Mesenteric fat pad (tissue), 1 donor: ENCODE measurements around the gene CGAS. TPM values are rescaled to one million over a fixed set of nuclear protein-coding genes. Genes with fewer than 3 reads are reported as not detected.
"Not testable (repeated sequence)": the region's sequence is repeated elsewhere in the genome, so short reads cannot be mapped to it uniquely, and the experiment has no call there.

Experiments used
- DNase-seq: peaks from one replicate; pipeline ENCODE4 v3.0.0-alpha.2; 2020; ENCODE audit warnings: low spot score
- total RNA-seq: library from RNA; stranded (reverse); fragmentation: NEBNext Ultra II Directional; extraction: Animal tissue kit (Norgen Biotek cat#: 25700); gene quantifications from one replicate; pipeline ENCODE4 v1.2.1, GENCODE V29; 2021
- donor health status: DM: yes; HTN: yes; CAD: no.

Gene CGAS
- total RNA-seq, 1 donor from 2014 or later, result 6.0 TPM

GRCh38 chr6:73400656-73401055 is 51.4 kb downstream of the CGAS start:
- DNase-seq, result no peak

- DNase-seq, result peak; percentile 14
Measured at GRCh38 chr6:73395875-73396274, 56.2 kb downstream of the CGAS start.

- no peak for DNase-seq
Measured at GRCh38 chr6:73394577-73395354, 57.3 kb downstream of the CGAS start, which contains the start of gene DDX43. TSS of gene DDX43 (plus strand) at chr6:73394828. CDS start at chr6:73394906, 78 bp downstream.

- no peak for DNase-seq
Measured at GRCh38 chr6:73393278-73393677, 58.8 kb downstream of the CGAS start.

GRCh38 chr6:73392188-73392587 is 59.9 kb downstream of the CGAS start:
- not testable (repeated sequence) for DNase-seq

- no peak for DNase-seq
Measured at GRCh38 chr6:73391675-73392074, 60.4 kb downstream of the CGAS start.

GRCh38 chr6:73389854-73390253 is 62.2 kb downstream of the CGAS start:
- DNase-seq, result no peak

- DNase-seq, result no peak
Measured at GRCh38 chr6:73388800-73389512, 63.1 kb downstream of the CGAS start.

- DNase-seq, result no peak
Measured at GRCh38 chr6:73388433-73388799, 63.7 kb downstream of the CGAS start.

- no peak for DNase-seq
Measured at GRCh38 chr6:73382462-73383113, 69.5 kb downstream of the CGAS start.

- DNase-seq, result not testable (repeated sequence)
Measured at GRCh38 chr6:73381531-73381930, 70.6 kb downstream of the CGAS start.

GRCh38 chr6:73377225-73377624 is 74.9 kb downstream of the CGAS start:
- DNase-seq, result no peak

- no peak for DNase-seq
Measured at GRCh38 chr6:73375216-73375615, 76.9 kb downstream of the CGAS start.

Other genes with a start within 250 kb of the CGAS start
- not detected for gene KHDC1L, start 226.8 kb downstream of the CGAS start, total RNA-seq
- 0.35 TPM for gene KHDC1, start 189.1 kb downstream of the CGAS start, total RNA-seq
- gene DPPA5, start 98.0 kb downstream of the CGAS start, total RNA-seq, result not detected
- not detected for gene KHDC3L, start 89.6 kb downstream of the CGAS start, total RNA-seq
- gene OOEP, start 82.4 kb downstream of the CGAS start, total RNA-seq, result not detected
- 0.32 TPM for gene DDX43, start 57.5 kb downstream of the CGAS start, total RNA-seq
- gene MTO1, start 9.4 kb upstream of the CGAS start, total RNA-seq, result 20.3 TPM
- 8,244 TPM for gene EEF1A1, start 68.7 kb upstream of the CGAS start, total RNA-seq
- gene SLC17A5, start 201.7 kb upstream of the CGAS start, total RNA-seq, result 21.4 TPM
- 10.8 TPM for gene CD109, start 243.9 kb upstream of the CGAS start, total RNA-seq